HG03045 (cell line): ENCODE results near the gene UCHL5.

Experiments used
- ATAC-seq: cut with Tn5 transposase; IDR thresholded peaks from one replicate; pipeline ENCODE4 v1.9.1; 2021; ENCODE audit warnings: mild to moderate bottlenecking, moderate library complexity; ENCODE audit not compliant: unreplicated experiment

Gene UCHL5, protein sequence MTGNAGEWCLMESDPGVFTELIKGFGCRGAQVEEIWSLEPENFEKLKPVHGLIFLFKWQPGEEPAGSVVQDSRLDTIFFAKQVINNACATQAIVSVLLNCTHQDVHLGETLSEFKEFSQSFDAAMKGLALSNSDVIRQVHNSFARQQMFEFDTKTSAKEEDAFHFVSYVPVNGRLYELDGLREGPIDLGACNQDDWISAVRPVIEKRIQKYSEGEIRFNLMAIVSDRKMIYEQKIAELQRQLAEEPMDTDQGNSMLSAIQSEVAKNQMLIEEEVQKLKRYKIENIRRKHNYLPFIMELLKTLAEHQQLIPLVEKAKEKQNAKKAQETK

DNA sequence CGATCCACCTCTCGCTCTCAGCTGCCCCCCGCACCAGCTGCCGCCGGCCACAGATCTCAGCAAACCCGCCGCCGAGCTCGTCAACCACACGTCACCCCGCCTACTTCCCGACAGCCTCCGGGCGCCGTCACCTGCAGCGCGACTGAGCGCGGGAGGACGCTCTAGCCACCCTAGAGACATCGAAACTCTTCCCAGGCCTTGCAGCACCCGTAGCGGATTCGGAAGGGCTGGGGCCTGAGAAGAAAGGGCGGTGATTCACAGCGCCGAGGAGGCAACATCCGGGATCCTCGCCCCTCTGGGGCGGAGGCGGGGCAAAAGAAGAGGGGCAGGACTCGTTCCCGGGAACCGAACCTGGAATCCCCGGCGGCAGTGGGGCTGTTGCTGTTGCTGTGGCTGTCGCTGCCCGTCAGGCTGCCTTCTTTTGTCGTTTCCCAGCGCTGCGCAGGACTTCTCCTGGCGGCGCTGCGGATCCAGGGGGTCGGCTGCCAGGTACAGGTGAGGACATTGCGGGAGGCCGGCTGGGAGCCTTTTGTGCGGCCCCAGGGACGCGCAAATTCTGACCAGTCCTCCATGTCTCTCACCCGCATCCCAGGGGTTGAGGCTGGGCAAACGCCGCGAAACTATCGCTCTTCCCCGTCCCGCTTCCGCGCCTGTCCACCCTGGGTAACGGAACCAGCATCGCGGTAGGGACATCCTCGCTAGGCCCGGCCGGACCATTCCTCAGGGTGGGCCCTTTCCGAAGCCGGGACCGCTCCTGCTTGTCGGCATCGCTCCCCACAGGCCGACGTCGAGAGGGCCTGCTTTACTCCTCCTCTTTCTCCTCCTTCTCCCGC lies at the start of gene UCHL5, which contains the start of gene RO60:
Gene UCHL5 (minus strand): TSS at position 79 of the 833 bp plus-strand sequence. CDS start 100 bp downstream, outside the sequence.
Gene RO60 (plus strand): TSS at position 331 of the 833 bp plus-strand sequence. CDS start 9,443 bp downstream, outside the sequence.
- peak; percentile 94 for ATAC-seq

DNA sequence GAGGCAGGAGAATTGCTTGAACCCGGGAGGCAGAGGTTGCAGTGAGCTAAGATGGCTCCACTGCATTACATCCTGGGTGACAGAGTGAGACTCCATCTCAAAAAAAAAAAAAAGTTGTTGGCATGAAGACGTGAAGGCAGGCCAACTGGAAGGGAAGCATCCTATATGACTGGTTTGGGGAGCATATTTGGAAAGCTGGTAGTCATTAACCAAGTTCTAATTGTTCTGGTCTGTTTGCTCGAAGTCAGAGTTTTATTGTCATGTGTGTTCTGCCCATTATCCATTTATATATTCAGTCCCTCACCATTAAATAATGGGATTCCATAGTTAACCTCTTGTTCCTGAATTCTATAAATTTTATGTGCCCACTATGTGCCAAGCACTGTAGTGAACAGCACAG lies 49.3 kb upstream of the UCHL5 start:
- ATAC-seq, result no peak

DNA sequence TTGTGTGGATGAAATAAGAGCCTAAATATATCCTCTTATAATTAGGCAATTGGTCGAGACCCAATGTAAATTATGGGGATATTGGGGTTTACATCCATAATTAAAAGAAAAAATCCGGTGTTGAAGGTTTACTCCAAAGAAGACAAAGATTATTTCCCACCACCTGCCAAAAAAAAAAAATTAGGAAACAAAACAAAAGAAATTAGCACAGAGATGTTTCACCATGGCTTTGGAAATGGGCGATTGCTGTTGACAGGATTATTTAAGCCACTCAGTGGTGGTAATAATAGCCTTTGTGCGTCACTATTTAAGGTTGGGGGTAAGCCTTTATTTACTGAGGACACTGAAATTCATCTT lies 46.6 kb upstream of the UCHL5 start:
- ATAC-seq, result no peak

DNA sequence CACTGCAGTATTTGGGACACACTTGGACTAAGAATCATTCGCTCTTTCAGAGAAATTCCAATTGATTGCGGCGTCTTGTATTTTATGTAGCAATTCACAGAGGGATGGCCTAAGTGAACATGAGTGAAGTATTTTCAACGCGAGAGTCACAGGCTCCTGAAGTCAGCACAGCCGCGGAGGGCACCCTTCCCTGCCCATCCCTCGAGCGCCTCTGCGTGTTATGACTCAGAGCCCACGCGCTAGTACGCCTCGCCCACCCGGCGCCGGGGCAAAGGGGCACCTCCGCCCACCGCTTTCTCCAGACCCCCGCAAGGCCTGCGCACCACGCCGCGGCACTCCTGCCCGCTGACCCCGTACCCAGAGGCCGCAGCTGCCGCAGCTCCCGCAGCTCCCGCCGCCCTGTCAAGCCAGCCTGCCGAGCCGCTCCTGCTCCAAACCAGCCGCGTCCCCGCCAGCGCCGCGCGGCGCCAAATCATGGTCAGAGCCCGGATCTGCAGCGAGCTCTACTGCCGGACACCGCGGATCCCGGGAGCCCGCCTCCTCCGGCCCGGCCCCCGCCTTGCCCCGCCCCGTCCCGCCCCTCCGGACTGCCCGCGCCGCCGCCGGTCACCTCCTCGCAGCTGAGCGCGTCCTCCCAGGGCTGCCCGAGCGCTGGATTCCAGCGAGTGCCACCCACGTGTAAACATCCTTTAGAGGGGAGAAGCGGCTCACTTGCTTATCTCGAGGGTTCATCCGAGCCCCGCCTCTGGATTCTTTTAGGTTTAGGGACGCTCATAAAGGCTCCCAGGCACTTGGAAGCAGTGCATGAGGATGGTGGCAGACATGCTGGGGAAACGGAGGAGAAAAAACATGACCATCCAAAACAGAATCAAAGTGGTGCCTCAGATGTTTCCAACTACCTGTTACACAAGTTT lies 46.0 kb upstream of the UCHL5 start, which contains the start of gene GLRX2:
Gene GLRX2 (minus strand): TSS at position 508 of the 914 bp plus-strand sequence. CDS start 32 bp downstream, at position 476.
- peak; percentile 96 for ATAC-seq

DNA sequence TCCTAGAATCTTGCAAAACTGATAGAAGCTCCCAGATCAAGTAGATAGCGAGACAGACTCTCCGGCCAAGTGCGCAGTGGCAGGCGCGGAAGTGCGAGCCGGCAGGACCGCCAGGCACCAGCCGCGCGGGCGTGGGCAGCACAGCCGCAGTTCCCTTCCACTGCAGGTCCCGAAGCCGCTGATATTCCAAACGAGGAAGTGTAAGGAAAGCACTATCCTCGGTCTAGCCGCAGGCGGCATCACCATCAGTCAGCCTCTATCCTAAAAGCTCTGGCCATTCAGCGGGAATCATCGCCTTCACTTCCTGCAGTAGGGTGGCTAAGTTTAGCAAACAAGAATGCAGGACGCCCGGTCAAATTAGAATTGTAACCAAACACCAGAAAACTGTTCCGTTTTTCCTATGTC lies 45.3 kb upstream of the UCHL5 start:
- ATAC-seq, result peak; percentile 45

DNA sequence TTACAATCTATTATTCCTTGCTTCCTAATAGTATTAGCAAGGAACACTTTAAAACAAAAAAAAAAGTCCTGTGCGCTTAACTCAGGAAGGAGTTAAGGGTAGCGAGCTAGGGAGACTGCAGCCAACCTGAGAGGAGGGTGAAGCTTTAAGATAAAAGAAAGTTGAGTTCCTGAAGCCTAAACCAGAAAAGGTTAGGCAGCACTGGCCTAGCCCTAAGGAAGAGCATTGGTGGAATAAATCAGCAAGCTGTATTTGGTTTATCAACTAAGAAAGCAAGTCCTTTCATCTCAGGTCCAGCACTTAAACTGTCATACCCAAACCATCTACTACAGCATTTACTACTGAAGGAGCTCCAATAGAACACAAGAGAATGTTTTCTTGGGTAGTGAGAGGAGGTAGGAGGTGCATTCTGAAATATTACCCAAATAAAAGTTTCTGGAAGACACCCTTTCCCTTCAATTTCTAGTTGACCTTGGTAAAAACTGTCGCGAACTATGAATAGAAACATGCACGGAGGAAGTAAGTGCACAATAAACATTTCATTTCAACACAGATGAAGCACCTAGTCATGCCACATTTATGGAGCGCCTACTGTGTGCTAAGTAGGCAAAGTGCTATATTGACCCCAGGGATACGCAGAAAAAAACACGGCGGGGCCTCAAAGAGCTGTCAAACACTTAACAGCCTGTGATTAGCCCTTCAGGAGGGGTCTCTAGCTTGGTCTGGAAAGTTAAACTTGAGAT lies 44.8 kb upstream of the UCHL5 start:
- no peak for ATAC-seq

DNA sequence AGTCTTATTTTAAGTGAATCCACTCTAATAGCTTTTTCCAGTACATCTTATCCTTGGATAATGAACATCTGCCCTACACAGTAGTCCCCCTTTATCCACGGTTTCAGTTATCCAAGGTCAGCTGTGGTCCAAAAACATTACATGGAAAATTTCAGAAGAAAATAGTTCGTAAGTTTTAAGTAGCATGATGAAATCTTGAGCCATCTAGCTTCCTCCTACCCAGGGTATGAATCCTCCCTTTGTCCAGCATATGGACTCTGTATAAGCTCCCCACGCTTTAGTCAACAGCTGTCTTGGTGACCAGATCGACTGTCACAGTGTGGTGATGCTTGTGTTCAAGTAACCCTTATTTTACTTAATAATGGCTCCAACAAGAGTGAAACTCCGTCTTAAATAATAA lies 43.5 kb upstream of the UCHL5 start:
- ATAC-seq, result no peak

DNA sequence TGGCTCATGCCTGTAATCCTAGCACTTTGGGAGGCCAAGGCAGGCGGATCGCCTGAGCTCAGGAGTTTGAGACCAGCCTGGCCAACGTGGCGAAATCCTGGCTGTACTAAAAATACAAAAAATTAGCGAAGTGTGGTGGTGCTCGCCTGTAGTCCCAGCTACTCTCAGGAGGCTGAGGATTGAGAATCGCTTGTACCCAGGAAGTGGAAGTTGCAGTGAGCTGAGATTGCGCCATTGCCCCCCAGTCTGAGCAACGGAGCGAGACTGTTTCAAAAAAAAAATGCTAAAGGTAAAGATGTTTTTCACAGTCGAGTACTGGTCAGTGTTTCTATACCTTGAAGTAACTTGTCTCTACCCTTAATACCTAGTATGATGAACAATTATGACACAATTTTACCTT lies 35.0 kb upstream of the UCHL5 start:
- ATAC-seq, result no peak

DNA sequence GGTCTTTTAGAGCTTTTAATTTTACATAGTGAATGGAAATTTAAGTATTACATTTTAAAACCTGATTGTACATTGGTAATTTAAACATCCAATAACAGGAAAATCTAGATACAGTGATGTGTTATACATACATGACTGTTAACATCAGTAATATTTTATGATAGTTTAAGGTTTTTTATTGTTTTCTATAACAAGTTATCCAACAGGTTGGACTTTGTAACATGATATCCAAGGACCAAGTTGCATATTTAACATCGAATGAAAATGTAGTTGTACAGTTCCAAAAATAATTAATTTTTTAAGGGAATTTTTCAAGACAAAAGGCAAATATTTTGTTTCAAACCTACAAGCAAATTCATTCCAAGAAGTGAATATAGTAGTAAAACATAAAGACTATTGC lies 31.7 kb upstream of the UCHL5 start:
- ATAC-seq, result no peak

DNA sequence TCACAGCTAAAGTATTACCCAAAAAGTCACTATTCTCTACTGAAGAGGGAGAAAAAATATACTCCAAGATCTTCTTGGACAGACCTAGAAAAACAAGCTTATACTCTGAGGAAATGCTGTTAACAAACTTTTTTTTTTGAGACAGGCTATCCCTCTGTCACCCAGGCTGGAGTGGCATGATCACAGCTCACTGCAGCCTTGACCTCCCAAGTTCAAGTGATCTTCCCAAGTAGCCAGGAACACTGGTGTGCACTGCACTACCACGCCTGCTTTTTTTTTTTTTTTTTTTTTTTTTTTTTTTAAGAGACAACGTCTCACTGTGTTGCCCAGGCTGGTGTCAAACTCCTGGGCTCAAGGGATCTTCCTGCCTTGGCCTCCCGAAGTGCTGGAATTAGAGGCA lies 28.7 kb upstream of the UCHL5 start:
- ATAC-seq, result no peak

DNA sequence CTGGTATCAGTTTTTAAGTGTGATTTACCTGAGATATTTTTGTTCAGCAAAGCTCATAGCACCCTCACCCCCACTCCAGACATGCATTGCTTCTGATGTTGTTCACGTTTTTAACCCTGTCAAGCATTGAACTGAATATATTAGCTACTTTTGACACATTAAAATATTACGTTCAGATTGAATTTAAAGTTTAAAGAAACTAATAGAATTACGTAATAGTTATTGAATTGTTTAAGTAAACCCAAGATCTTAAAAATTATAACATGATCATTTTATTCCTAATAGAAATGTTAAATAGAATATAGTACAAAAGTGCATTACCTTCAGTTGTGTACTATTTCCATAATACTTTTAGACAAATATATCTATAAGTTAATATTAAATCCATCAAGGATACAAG lies 27.2 kb upstream of the UCHL5 start:
- no peak for ATAC-seq

DNA sequence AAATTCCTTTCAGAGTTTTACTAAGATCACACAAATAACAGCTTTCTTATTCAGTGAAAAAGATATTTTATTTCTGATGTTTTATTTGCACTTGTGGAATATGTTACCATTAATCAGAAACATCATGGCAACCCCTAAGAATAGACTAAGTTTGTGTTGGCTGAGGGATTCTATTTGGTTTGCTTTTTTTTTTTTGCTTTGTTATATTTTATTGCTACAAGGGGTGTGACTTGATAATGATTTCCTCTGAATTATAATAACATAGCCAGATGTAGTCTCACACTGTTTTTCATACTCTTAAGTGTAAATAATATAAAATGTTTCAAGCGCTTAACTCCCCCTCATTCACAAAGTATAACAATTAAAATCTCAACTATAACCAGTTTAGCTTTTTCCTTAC lies 26.1 kb upstream of the UCHL5 start:
- ATAC-seq, result no peak

DNA sequence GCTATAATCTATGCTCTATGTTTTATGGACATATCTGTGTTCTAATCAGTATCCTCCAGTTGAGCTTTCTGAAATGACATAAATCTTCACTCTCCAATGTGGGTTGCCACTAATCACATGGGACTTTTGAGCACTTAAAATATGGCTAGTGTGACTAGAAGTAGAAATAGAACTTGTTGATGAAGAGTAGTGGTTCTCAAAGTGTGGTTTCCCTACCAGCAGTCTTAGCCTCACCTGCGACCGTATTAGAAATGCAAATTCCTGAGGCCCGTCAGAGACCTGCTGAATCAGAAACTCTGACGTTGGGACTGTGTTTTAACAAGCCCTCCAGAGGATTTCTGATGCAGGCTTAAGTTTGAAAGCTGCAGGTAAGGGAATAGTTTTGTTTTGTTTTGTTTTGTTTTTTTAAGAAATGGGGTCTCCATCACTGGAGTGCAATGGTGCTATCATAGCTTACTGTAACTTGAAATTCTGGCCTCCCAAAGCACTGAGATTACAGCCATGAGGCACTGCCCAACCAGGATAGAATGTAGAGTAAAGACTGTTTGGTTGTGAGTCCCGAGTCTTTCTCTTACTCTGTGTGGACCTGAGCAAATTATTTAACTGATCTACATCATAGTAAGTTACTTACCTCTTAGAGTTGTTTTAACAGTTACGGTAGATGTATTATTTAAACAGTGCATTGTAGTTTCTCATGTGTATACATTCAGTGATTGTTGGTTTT lies 24.4 kb upstream of the UCHL5 start:
- ATAC-seq, result peak; percentile 97

DNA sequence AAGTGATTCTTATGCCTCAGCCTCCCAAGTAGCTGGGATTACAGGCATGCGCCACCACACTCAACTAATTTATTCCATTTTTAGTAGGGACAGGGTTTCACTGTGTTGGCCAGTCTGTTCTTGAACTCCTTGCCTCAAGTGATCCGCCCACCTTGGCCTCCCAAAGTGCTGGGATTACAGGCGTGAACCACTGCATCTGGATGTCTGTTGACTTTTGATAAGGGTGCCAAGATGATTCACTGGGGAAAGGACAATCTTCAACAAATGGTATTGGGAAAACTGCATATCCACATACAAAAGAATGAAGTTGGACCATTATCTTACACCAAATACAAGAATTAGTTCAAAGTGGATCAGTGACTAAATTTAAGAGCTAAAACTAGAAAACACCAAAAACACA lies 20.0 kb upstream of the UCHL5 start:
- ATAC-seq, result no peak

DNA sequence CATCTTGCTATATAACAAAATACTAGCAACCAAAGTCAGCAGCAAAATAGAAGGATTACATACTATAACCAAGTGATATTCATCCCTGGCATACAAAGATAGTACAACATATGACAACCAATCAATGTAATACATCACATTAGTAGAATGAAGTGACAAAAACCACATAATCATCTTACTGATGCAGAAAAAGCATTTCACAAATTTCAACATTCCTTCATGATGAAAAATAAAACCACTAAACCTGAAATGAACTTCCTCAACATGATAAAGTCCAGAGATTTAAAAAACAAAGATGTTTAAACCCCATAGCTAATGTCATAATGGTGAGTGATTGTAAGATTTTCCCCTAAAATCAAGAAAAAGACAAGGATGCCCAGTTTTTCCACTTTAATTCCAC lies 18.8 kb upstream of the UCHL5 start:
- no peak for ATAC-seq

DNA sequence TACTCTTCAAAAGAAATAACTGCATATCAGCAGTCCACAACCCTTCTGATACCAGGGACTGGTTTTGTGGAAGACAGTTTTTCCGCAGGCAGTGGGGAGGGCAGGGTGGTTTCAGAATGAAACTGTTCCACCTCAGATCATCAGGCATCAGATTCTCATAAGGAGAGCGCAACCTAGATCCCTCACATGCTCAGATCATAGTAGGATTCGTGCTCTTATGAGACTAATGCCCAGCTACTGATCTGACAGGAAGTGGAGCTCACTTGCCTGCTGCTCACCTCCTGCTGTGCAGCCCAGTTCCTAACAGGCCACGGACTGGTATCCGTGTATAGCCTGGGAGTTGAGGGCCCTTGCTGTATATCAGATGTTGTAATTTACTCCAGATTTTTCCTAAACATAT lies 11.8 kb upstream of the UCHL5 start:
- peak; percentile 46 for ATAC-seq

DNA sequence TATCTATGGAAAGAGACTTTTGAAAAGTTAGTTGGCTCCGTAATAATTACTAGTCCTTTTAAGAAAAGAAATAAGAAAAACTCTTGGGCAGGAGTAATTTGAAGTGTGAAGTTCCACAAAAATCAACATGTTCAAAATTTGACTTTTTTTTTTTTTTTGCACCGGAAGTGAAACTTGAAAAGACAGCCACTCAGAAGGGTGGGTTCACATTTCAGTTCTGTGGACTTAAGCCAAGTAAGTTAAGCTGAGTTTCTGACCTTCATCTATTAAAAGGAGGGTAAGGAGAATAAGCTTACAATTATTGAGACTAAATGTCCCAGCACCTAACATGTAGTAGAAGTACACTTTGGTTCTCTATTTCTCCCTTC lies 11.2 kb upstream of the UCHL5 start:
- no peak for ATAC-seq

DNA sequence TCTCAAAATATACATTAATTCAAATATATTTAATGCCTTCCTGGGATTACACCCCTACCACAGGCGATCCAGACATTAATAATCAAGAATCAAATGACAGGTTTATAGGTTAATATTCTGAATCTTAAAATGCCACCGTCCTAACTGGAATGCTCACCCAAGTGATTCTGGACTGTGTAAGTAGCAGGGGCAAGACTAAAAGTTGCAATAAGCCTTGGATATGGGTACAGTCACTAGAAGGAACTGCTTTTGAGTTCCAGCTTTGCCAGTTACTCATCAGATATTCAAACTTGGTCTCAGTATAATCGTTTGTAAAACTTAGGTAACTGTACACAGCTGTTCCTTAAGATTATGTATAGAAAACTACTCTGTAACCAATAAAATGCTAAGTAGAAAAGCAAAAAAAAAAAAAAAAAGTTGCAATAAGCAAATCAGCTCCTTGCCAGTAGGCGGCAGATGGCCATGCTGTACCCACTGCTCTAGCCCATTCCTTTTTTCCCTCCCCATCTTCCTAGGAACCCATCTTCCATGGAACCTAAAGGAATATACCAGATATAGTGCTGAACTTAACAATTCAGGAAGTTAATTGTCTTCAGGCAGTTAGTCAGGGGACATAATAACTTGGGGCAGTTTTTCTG lies 10.7 kb upstream of the UCHL5 start:
- ATAC-seq, result no peak

DNA sequence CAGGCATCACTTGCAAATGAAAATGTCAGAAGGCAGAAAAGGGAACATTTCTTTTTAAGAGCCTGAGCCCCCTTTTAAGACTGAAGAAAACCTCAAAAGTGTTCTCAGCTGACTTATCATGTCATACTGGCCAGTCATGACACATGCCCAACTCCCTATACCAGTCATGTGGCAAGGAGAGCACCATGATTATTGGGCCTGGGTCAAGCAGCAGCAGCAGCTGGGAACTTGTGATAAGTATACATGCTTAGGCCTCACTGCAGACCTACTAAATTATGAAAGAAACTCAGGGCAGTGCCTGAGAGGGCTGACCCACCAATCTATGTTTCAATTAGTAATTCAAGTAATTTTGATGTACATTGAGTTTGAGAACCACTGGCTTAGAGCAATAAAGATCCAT lies 8.9 kb upstream of the UCHL5 start:
- no peak for ATAC-seq
